ENCODE results near the gene TLDC2. TPM values are rescaled to one million over a fixed set of nuclear protein-coding genes. Genes with fewer than 3 reads are reported as not detected.

The TLDC2 gene
- total RNA-seq, 1 experiment from 2014 or later: 0.17 TPM

- TF ChIP-seq AFF4 (CRISPR knock-in tag; IDR thresholded peaks at IDR 0.05; ENCODE audit: borderline replicate concordance) (no peak), ZBTB21 (CRISPR knock-in tag; IDR thresholded peaks at IDR 0.05; ENCODE audit: borderline replicate concordance) (no peak), ZSCAN18 (CRISPR knock-in tag; IDR thresholded peaks at IDR 0.05) (no peak), TEAD1 (CRISPR knock-in tag; IDR thresholded peaks at IDR 0.05) (no peak), RORB (CRISPR knock-in tag; IDR thresholded peaks at IDR 0.05) (no peak)
- TF ChIP-seq, protein P1, sequence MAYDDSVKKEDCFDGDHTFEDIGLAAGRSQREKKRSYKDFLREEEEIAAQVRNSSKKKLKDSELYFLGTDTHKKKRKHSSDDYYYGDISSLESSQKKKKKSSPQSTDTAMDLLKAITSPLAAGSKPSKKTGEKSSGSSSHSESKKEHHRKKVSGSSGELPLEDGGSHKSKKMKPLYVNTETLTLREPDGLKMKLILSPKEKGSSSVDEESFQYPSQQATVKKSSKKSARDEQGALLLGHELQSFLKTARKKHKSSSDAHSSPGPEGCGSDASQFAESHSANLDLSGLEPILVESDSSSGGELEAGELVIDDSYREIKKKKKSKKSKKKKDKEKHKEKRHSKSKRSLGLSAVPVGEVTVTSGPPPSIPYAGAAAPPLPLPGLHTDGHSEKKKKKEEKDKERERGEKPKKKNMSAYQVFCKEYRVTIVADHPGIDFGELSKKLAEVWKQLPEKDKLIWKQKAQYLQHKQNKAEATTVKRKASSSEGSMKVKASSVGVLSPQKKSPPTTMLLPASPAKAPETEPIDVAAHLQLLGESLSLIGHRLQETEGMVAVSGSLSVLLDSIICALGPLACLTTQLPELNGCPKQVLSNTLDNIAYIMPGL (CRISPR knock-in tag; IDR thresholded peaks at IDR 0.05): peak; percentile 66; the same call in 1 of the 2 replicates
These were observed 13.8 kb upstream of the TLDC2 start (continued) for GRCh38 chr20:36861875-36862801.

GRCh38 chr20:36862857-36863668, 12.9 kb upstream of the TLDC2 start:
- ATAC-seq (peak; percentile 11), DNase-seq (ENCODE audit: low spot score) (peak; percentile 31)
- Mint-ChIP-seq H3K9me3 (no peaks in the 10 kb centered on the region), H3K36me3 (no peaks in the 10 kb centered on the region), H3K4me3 (no peak overlapping the region), H3K27me3 (ENCODE audit: low read depth) (peaks cover 18% of the 10 kb centered on the region), H3K4me1 (peaks cover 46% of the 10 kb centered on the region), H3K27ac (no peak overlapping the region)
- ChIA-PET CTCF (interaction anchor here (0.6 to 7.6 kb wide), 32 partner anchors 8 to 249 kb away, joined by 3 to 89 read pairs (median 6); partner anchors contain the start of genes DSN1 and TLDC2), POLR2A (interaction anchor here (0.6 to 1.5 kb wide), 5 partner anchors 21 to 186 kb away, joined by 3 to 10 read pairs (median 4); partner anchors contain the start of gene DSN1)
- no peak for TF ChIP-seq EMX1 (CRISPR knock-in tag; IDR thresholded peaks at IDR 0.05)
- TF ChIP-seq FOXP4 (CRISPR knock-in tag; IDR thresholded peaks at IDR 0.05): peak; percentile 30; the same call in 1 of the 2 replicates
- TF ChIP-seq, protein P1 (CRISPR knock-in tag; IDR thresholded peaks at IDR 0.05): 0 out of 2 replicates have a peak, but pooled peaks have one; percentile 15
- no peak for TF ChIP-seq ATF1 (CRISPR knock-in tag; IDR thresholded peaks at IDR 0.05)
- no peak for TF ChIP-seq ZNF512 (CRISPR knock-in tag; IDR thresholded peaks at IDR 0.05; ENCODE audit: borderline replicate concordance)
- no peak for TF ChIP-seq GRHL2 (CRISPR knock-in tag; IDR thresholded peaks at IDR 0.05; ENCODE audit: insufficient replicate concordance, severe bottlenecking)
- TF ChIP-seq STAT6 (CRISPR knock-in tag; conservative IDR thresholded peaks at IDR 0.05; ENCODE audit: low read depth): no peak
- 0 out of 2 replicates have a peak, but pooled peaks have one; percentile 10 for TF ChIP-seq TEAD1 (CRISPR knock-in tag; IDR thresholded peaks at IDR 0.05)

Measured in WTC11 (cell line).